ENCODE measurements around the gene LAMC2.

LAMC2 gene

GRCh38 chr1:183291216-183291762, 105.2 kb downstream of the LAMC2 start:
- Histone ChIP-seq H3K27ac (ENCODE audit: low read depth in 2 of 2, low read length in 2 of 2) (no peak overlapping the region), H3K9ac (ENCODE audit: low read depth in 1 of 2, low read length in 2 of 2) (no peak overlapping the region), H3K4me3 (ENCODE audit: low read length in 2 of 2) (no peak overlapping the region), H3K4me1 (ENCODE audit: control insufficient read depth in 2 of 2, insufficient read depth in 2 of 2, low read length in 2 of 2) (no peaks in the 10 kb centered on the region), H3K27me3 (ENCODE audit: control insufficient read depth in 2 of 2, insufficient read depth in 2 of 2, low read length in 2 of 2) (no peaks in the 10 kb centered on the region), H3K9me3 (ENCODE audit: control insufficient read depth in 2 of 2, low read length in 2 of 2) (no peaks in the 10 kb centered on the region), H3K36me3 (ENCODE audit: control insufficient read depth in 2 of 2, insufficient read depth in 2 of 2, low read length in 2 of 2) (no peaks in the 10 kb centered on the region)

- no peak overlapping the region for H3K9ac ChIP-seq (ENCODE audit: low read depth in 1 of 2, low read length in 2 of 2)
- H3K27me3 ChIP-seq (ENCODE audit: control insufficient read depth in 2 of 2, insufficient read depth in 2 of 2, low read length in 2 of 2): no peaks in the 10 kb centered on the region
- no peaks in the 10 kb centered on the region for H3K4me1 ChIP-seq (ENCODE audit: control insufficient read depth in 2 of 2, insufficient read depth in 2 of 2, low read length in 2 of 2)
- H3K4me3 ChIP-seq (ENCODE audit: low read length in 2 of 2): no peak overlapping the region
- H3K27ac ChIP-seq (ENCODE audit: low read depth in 2 of 2, low read length in 2 of 2): no peak overlapping the region
- H3K36me3 ChIP-seq (ENCODE audit: control insufficient read depth in 2 of 2, insufficient read depth in 2 of 2, low read length in 2 of 2): no peaks in the 10 kb centered on the region
- no peaks in the 10 kb centered on the region for H3K9me3 ChIP-seq (ENCODE audit: control insufficient read depth in 2 of 2, low read length in 2 of 2)
These were observed 105.9 kb downstream of the LAMC2 start for GRCh38 chr1:183291802-183292514.

- Histone ChIP-seq H3K36me3 (ENCODE audit: control insufficient read depth in 2 of 2, insufficient read depth in 2 of 2, low read length in 2 of 2) (no peaks in the 10 kb centered on the region), H3K9me3 (ENCODE audit: control insufficient read depth in 2 of 2, low read length in 2 of 2) (no peaks in the 10 kb centered on the region), H3K27ac (ENCODE audit: low read depth in 2 of 2, low read length in 2 of 2) (no peak overlapping the region), H3K9ac (ENCODE audit: low read depth in 1 of 2, low read length in 2 of 2) (no peak overlapping the region), H3K4me1 (ENCODE audit: control insufficient read depth in 2 of 2, insufficient read depth in 2 of 2, low read length in 2 of 2) (no peaks in the 10 kb centered on the region), H3K4me3 (ENCODE audit: low read length in 2 of 2) (no peak overlapping the region), H3K27me3 (ENCODE audit: control insufficient read depth in 2 of 2, insufficient read depth in 2 of 2, low read length in 2 of 2) (no peaks in the 10 kb centered on the region)
These were observed 107.2 kb downstream of the LAMC2 start for GRCh38 chr1:183293241-183293640.

- no peak overlapping the region for H3K4me3 ChIP-seq (ENCODE audit: low read length in 2 of 2)
- no peaks in the 10 kb centered on the region for H3K36me3 ChIP-seq (ENCODE audit: control insufficient read depth in 2 of 2, insufficient read depth in 2 of 2, low read length in 2 of 2)
- no peaks in the 10 kb centered on the region for H3K4me1 ChIP-seq (ENCODE audit: control insufficient read depth in 2 of 2, insufficient read depth in 2 of 2, low read length in 2 of 2)
- no peak overlapping the region for H3K9ac ChIP-seq (ENCODE audit: low read depth in 1 of 2, low read length in 2 of 2)
- no peak overlapping the region for H3K27ac ChIP-seq (ENCODE audit: low read depth in 2 of 2, low read length in 2 of 2)
- H3K9me3 ChIP-seq (ENCODE audit: control insufficient read depth in 2 of 2, low read length in 2 of 2): no peaks in the 10 kb centered on the region
- H3K27me3 ChIP-seq (ENCODE audit: control insufficient read depth in 2 of 2, insufficient read depth in 2 of 2, low read length in 2 of 2): no peaks in the 10 kb centered on the region
These were observed 107.8 kb downstream of the LAMC2 start for GRCh38 chr1:183293876-183294275.

Measured in mucosa of rectum (tissue), 2 donors.